Loucy (cell line): ENCODE data around the gene OXCT2.

Experiments used
- H2AFZ ChIP-seq: fragments of 200-600 bp; sonication (generic); 2 replicates; pipeline ENCODE4 v1.6.0; 2016; ENCODE audit warnings: antibody characterized with exemption, mild to moderate bottlenecking, low read length, moderate library complexity
- H3F3A ChIP-seq: fragments of 200-600 bp; 2 replicates; pipeline ENCODE4 v1.6.0; 2016; ENCODE audit warnings: antibody characterized with exemption, low read depth, mild to moderate bottlenecking
- H3K27me3 ChIP-seq: fragments of 200-600 bp; sonication (generic); 2 replicates; pipeline ENCODE4 v1.6.1; 2014; ENCODE audit warnings: low read length, mild to moderate bottlenecking; ENCODE audit not compliant: insufficient read depth, poor library complexity, severe bottlenecking
- H3K36me3 ChIP-seq: fragments of 200-600 bp; sonication (generic); 2 replicates; pipeline ENCODE4 v1.6.1; 2016; ENCODE audit warnings: low read length; ENCODE audit not compliant: insufficient read depth
- H3K4me1 ChIP-seq: fragments of 200-600 bp; sonication (generic); 2 replicates; pipeline ENCODE4 v1.5.1; 2014; ENCODE audit warnings: low read length, mild to moderate bottlenecking; ENCODE audit not compliant: insufficient read depth, poor library complexity, severe bottlenecking
- H3K4me2 ChIP-seq: fragments of 200-600 bp; sonication (generic); 2 replicates; pipeline ENCODE4 v1.6.0; 2014; ENCODE audit warnings: antibody characterized with exemption, low read length, low read depth, mild to moderate bottlenecking; ENCODE audit not compliant: poor library complexity, severe bottlenecking
- H3K4me3 ChIP-seq: fragments of 200-600 bp; sonication (generic); 2 replicates; pipeline ENCODE4 v1.5.1; 2014; ENCODE audit warnings: low read length, mild to moderate bottlenecking, mixed read lengths; ENCODE audit not compliant: poor library complexity, severe bottlenecking
- H3K79me2 ChIP-seq: fragments of 200-600 bp; sonication (generic); 2 replicates; pipeline ENCODE4 v1.6.1; 2014; ENCODE audit warnings: low read length; ENCODE audit not compliant: insufficient read depth
- H3K9ac ChIP-seq: fragments of 200-600 bp; sonication (generic); 2 replicates; pipeline ENCODE4 v1.6.0; 2014; ENCODE audit warnings: mild to moderate bottlenecking, low read depth, low read length, moderate library complexity; ENCODE audit not compliant: poor library complexity, severe bottlenecking
- H3K9me2 ChIP-seq: fragments of 200-600 bp; sonication (generic); replicated peaks from 2 replicates; pipeline ENCODE4 v1.6.1; 2016; ENCODE audit warnings: low read depth, low read length, mixed read lengths
- H3K9me3 ChIP-seq: fragments of 200-600 bp; sonication (generic); 2 replicates; pipeline ENCODE4 v1.6.1; 2014; ENCODE audit warnings: mild to moderate bottlenecking, antibody characterized with exemption, low read length, low read depth; ENCODE audit not compliant: insufficient read depth
- H4K20me1 ChIP-seq: fragments of 200-600 bp; sonication (generic); 2 replicates; pipeline ENCODE4 v1.6.0; 2014; ENCODE audit warnings: antibody characterized with exemption, low read length, mild to moderate bottlenecking; ENCODE audit not compliant: insufficient read depth, poor library complexity, severe bottlenecking
- CTCF ChIP-seq: fragments of 200-600 bp; sonication (generic); conservative IDR thresholded peaks from 2 replicates; pipeline ENCODE4 v1.5.1; 2014; ENCODE audit warnings: mild to moderate bottlenecking, antibody characterized with exemption, low read length
- EZH2phosphoT487 ChIP-seq: fragments of 200-600 bp; IDR thresholded peaks from 2 replicates; pipeline ENCODE4 v1.6.1; 2018; ENCODE audit warnings: antibody characterized with exemption, mild to moderate bottlenecking, moderate library complexity, borderline replicate concordance

Gene OXCT2

DNA sequence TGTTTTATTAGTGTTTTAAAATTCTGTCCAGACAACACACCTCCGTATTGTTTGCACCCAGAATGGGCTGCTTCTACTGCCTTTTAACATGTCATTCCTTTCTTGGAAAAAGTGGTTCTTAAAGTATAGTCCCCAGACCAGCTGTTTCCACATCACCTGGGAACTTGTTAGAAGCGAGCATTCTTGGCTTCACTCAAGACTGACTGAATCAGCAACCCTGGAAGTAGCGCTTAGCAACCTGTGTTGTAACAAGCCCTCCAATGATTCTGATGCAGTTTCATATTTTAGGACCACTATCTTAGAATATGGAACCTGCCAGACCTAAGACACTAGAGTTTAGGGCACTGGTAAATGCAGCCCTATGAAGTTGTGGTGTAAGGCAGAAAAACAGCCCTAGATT is 38.4 kb downstream of the OXCT2 start:
- no peaks in the 10 kb centered on the region for H3K79me2 ChIP-seq
- no peaks in the 10 kb centered on the region for H3K4me1 ChIP-seq
- no peak overlapping the region for H2AFZ ChIP-seq
- H3K9ac ChIP-seq, result no peak overlapping the region
- H3K4me3 ChIP-seq, result no peak overlapping the region
- no peaks in the 10 kb centered on the region for H4K20me1 ChIP-seq
- no peaks in the 10 kb centered on the region for H3F3A ChIP-seq
- no peaks in the 10 kb centered on the region for H3K9me2 ChIP-seq
- H3K4me2 ChIP-seq, result no peak overlapping the region
- no peaks in the 10 kb centered on the region for H3K9me3 ChIP-seq
- H3K27me3 ChIP-seq, result peaks cover 43% of the 10 kb centered on the region
- H3K36me3 ChIP-seq, result no peaks in the 10 kb centered on the region
- TF ChIP-seq EZH2phosphoT487 (no peak), CTCF (no peak)

DNA sequence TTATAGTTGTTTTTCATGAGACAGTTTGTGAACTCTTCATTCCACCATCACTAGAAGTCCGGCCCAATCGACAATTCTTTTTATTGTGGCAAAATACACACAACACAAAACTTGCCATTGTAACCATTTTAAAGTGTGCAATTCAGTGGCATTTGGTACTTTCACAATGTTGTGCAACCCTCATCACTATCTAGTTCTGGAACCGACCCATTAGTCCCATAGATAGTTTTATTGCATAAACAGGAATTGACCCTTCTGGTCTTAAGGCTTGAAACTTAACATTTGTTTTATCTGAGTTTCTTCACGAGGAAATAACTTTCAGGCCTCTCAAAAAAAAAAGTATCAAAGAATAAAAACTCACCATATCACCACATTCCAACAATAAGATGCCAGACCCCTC is 41.3 kb downstream of the OXCT2 start:
- Histone ChIP-seq H3K4me1 (no peaks in the 10 kb centered on the region), H3K36me3 (no peaks in the 10 kb centered on the region), H4K20me1 (no peaks in the 10 kb centered on the region), H3K27me3 (peaks cover 50% of the 10 kb centered on the region), H3K79me2 (no peaks in the 10 kb centered on the region), H3K9me2 (no peaks in the 10 kb centered on the region), H3K4me3 (no peak overlapping the region), H2AFZ (no peak overlapping the region), H3K4me2 (no peak overlapping the region), H3K9me3 (no peaks in the 10 kb centered on the region), H3F3A (no peaks in the 10 kb centered on the region), H3K9ac (no peak overlapping the region)
- TF ChIP-seq CTCF (no peak), EZH2phosphoT487 (no peak)

DNA sequence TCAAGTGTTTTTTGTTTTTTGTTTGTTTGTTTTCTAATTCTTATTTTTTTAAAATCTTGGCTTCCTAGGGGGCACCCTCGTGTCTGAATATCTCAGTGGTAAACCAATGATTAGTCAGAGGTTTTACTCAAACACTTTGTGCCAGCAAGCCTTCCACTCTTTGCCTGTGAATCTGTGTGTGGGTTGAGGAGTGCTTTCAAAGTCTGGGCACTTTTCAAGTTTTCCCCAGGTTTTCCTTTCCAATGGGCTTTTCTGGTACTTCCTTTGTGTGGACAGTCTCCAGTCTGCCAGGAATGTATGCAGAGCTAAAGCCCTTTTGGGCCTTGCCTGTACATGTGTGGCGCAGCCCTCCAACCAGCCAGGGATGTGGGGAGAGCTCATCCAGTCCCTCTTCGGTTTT is 42.1 kb downstream of the OXCT2 start:
- no peaks in the 10 kb centered on the region for H3K36me3 ChIP-seq
- no peaks in the 10 kb centered on the region for H3F3A ChIP-seq
- no peak overlapping the region for H2AFZ ChIP-seq
- H3K79me2 ChIP-seq, result no peaks in the 10 kb centered on the region
- no peaks in the 10 kb centered on the region for H4K20me1 ChIP-seq
- H3K9me2 ChIP-seq, result no peaks in the 10 kb centered on the region
- H3K27me3 ChIP-seq, result peaks cover 43% of the 10 kb centered on the region
- no peak overlapping the region for H3K9ac ChIP-seq
- no peak overlapping the region for H3K4me2 ChIP-seq
- no peaks in the 10 kb centered on the region for H3K9me3 ChIP-seq
- TF ChIP-seq CTCF (peak; percentile 26; the same call in 1 of the 2 replicates), EZH2phosphoT487 (no peak)
- no peaks in the 10 kb centered on the region for H3K4me1 ChIP-seq
- no peak overlapping the region for H3K4me3 ChIP-seq
